SKM-1 (cell line): ENCODE measurements around the gene MAGEF1.

ENCODE experiments used
- DNase-seq: peaks from one replicate; lab custom pipeline; 2025; ENCODE audit not compliant: unreplicated experiment; lab: John Stamatoyannopoulos, UW

MAGEF1 gene

GRCh38 chr3:184711493-184712247 lies at the start of gene MAGEF1:
TSS of gene MAGEF1 (minus strand) at chr3:184712064. CDS start at chr3:184711821, 243 bp downstream.
- DNase-seq, result no peak

GRCh38 chr3:184761075-184761841 lies 49.4 kb upstream of the MAGEF1 start:
- no peak for DNase-seq

GRCh38 chr3:184760337-184761074 lies 48.6 kb upstream of the MAGEF1 start:
- no peak for DNase-seq

GRCh38 chr3:184759666-184760200 lies 47.9 kb upstream of the MAGEF1 start:
- no peak for DNase-seq

- DNase-seq, result no peak
These were observed 46.2 kb upstream of the MAGEF1 start for GRCh38 chr3:184758056-184758455.

- DNase-seq, result no peak
These were observed 45.3 kb upstream of the MAGEF1 start for GRCh38 chr3:184757022-184757651.

GRCh38 chr3:184756151-184757021 lies 44.5 kb upstream of the MAGEF1 start:
- no peak for DNase-seq

GRCh38 chr3:184755315-184755731 lies 43.5 kb upstream of the MAGEF1 start:
- DNase-seq, result no peak

GRCh38 chr3:184752361-184752760 lies 40.5 kb upstream of the MAGEF1 start:
- no peak for DNase-seq

GRCh38 chr3:184751204-184752040 lies 39.6 kb upstream of the MAGEF1 start:
- no peak for DNase-seq

GRCh38 chr3:184750349-184751083 lies 38.7 kb upstream of the MAGEF1 start:
- no peak for DNase-seq

GRCh38 chr3:184749168-184749744 lies 37.4 kb upstream of the MAGEF1 start:
- no peak for DNase-seq

GRCh38 chr3:184748219-184749135 lies 36.6 kb upstream of the MAGEF1 start:
- DNase-seq, result no peak

- DNase-seq, result no peak
These were observed 34.6 kb upstream of the MAGEF1 start for GRCh38 chr3:184746131-184747120.

- no peak for DNase-seq
These were observed 33.7 kb upstream of the MAGEF1 start for GRCh38 chr3:184745526-184745925.

- no peak for DNase-seq
These were observed 31.4 kb upstream of the MAGEF1 start for GRCh38 chr3:184743248-184743647.
